GM12878 (cell line): ENCODE data around the gene CAMKK1.

Source experiments
- CTCF ChIP-seq, 3 experiments: IDR thresholded peaks in 2 of 3; conservative IDR thresholded peaks in 1 of 3; 2 replicates each; pipeline ENCODE4 v1.5.1; 2011; ENCODE audit warnings: low read depth in 3 of 3, low read length in 3 of 3, mild to moderate bottlenecking in 3 of 3, control low read depth in 2 of 3, moderate library complexity in 2 of 3, inconsistent platforms in 1 of 3, mixed read lengths in 1 of 3; ENCODE audit not compliant: control insufficient read depth in 2 of 3, insufficient read depth in 1 of 3; ENCODE audit errors: extremely low read depth in 1 of 3
- POLR2A ChIP-seq: IDR thresholded peaks from 2 replicates; pipeline ENCODE4 v1.6.1; 2011; ENCODE audit warnings: low read depth, mild to moderate bottlenecking, low read length
- POLR2AphosphoS5 ChIP-seq: IDR thresholded peaks from 2 replicates; pipeline ENCODE4 v1.6.1; 2011; ENCODE audit warnings: mild to moderate bottlenecking, low read length, inconsistent platforms
- RCOR1 ChIP-seq: conservative IDR thresholded peaks from 2 replicates; pipeline ENCODE4 v1.6.1; 2012; ENCODE audit warnings: low read depth, low read length, improper control_type of control experiment

- TF ChIP-seq CTCF (IDR thresholded peaks at IDR 0.05 in 2 of 3, conservative IDR thresholded peaks at IDR 0.05 in 1 of 3; ENCODE audit: control insufficient read depth in 2 of 3, extremely low read depth in 1 of 3, insufficient read depth in 1 of 3, low read depth in 3 of 3, low read length in 3 of 3) (no peak), POLR2AphosphoS5 (no peak), RCOR1 (no peak), POLR2A (no peak)
These were observed 2.6 kb downstream of the CAMKK1 start for GRCh38 chr17:3890082-3890877.
